Astrocyte (in vitro differentiated cells and primary cell): ENCODE data around the gene C20orf96.

Source experiments
- CTCF ChIP-seq: IDR thresholded peaks from 2 replicates; pipeline ENCODE4 v1.5.1; 2011; ENCODE audit warnings: low read depth, mild to moderate bottlenecking, inconsistent platforms, low read length, moderate library complexity; ENCODE audit not compliant: insufficient read depth
- EZH2 ChIP-seq: IDR thresholded peaks from 2 replicates; pipeline ENCODE4 v1.6.1; 2012; ENCODE audit warnings: mild to moderate bottlenecking, low read length, inconsistent platforms; ENCODE audit not compliant: insufficient read depth

DNA sequence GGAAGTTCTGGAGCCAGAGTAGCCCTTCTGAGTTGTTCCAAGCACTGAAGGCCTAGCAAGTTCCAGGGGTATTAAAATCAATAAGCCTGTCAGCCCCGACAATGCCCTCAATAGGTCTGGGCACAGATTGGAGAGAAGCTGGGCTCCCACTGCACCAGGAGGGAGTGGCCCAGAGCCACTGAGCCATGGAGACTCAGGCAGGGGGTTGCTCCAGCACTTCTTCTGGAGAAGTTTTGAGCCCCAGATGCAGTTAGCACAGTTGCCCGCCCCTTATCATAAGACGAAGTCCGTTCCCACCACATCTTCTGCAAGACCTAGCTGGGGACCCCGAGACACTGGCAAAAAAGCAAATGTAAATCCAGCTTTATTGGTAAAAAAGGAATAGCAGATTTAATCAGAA lies 20.0 kb downstream of the C20orf96 start:
- no peak for TF ChIP-seq EZH2
- TF ChIP-seq CTCF: no peak
